Measurements from ENCODE around the gene NPDC1.

- TF ChIP-seq CTCF (IDR thresholded peaks at IDR 0.05; ENCODE audit: low read depth, low read length): no peak
- no peak for TF ChIP-seq EZH2phosphoT487 (IDR thresholded peaks at IDR 0.05; ENCODE audit: low read depth)
Measured at GRCh38 chr9:137025517-137025966, 20.4 kb downstream of the NPDC1 start.
